HepG2 (cell line): ENCODE results near the gene BMPR2. TPM values are rescaled to one million over a fixed set of nuclear protein-coding genes. Genes with fewer than 3 reads are reported as not detected.

ENCODE experiments used
- ATAC-seq: fragments of 200-7000 bp; cut with Tn5 transposase; 3 replicates; pipeline ENCODE4 v1.9.1; 2020; ENCODE audit warnings: mild to moderate bottlenecking, moderate library complexity
- BruUV-seq: library from RNA; stranded (reverse); fragments of 400-500 nt; replicated peaks from 2 replicates; lab custom pipeline; 2021; lab: Mats Ljungman, UMichigan
- CTCF ChIA-PET: fragments of 300-600 bp; formaldehyde crosslinking; extraction: SDS; loops from one replicate; lab custom pipeline; 2021; ENCODE audit warnings: low total read pairs, inconsistent platforms, low intra/inter-chr PET ratio; lab: Yijun Ruan, JAX
- POLR2A ChIA-PET: fragments of 350-600 bp; sonication (Branson Sonifier 250); formaldehyde crosslinking; loops from one replicate; lab custom pipeline; 2020; ENCODE audit warnings: antibody characterized with exemption, inconsistent platforms; lab: Yijun Ruan, JAX
- DNase-seq: peaks from one replicate; pipeline ENCODE4 v3.0.0-alpha.2; 2015; ENCODE audit warnings: low spot score
- FAIRE-seq: peaks from 3 replicates; lab custom pipeline; 2011; peaks lifted over from hg19 to GRCh38; lab: Jason Lieb, UNC
- H2AFZ ChIP-seq: one replicate; pipeline ENCODE4 v1.6.1; 2011; ENCODE audit warnings: low read length, inconsistent platforms
- H3K27ac ChIP-seq: fragments of 300-600 bp; 3 replicates; pipeline ENCODE4 v1.8.0; 2011; ENCODE audit warnings: mixed run types, mild to moderate bottlenecking, mixed read lengths, low read length, inconsistent platforms; ENCODE audit not compliant: insufficient read depth; ENCODE audit errors: extremely low read length
- H3K27me3 ChIP-seq, 2 experiments: fragments of 200-600 bp in 1 of 2; 2 replicates in 1 of 2; 3 replicates in 1 of 2; pipeline versions ENCODE4 v1.6.0 to v1.8.0; 2011; ENCODE audit warnings: low read length in 2 of 2, mild to moderate bottlenecking in 2 of 2, moderate library complexity in 2 of 2, inconsistent platforms in 1 of 2; ENCODE audit not compliant: insufficient read depth in 2 of 2, control insufficient read depth in 1 of 2
- H3K36me3 ChIP-seq, 2 experiments: fragments of 200-600 bp in 1 of 2; replicated peaks in 1 of 2; 2 replicates in 1 of 2; 3 replicates in 1 of 2; pipeline versions ENCODE4 v1.5.1 to v1.8.0; 2011; ENCODE audit warnings: low read length in 2 of 2, inconsistent platforms in 1 of 2; ENCODE audit not compliant: insufficient read depth in 2 of 2, control insufficient read depth in 1 of 2
- H3K4me1 ChIP-seq: 2 replicates; pipeline ENCODE4 v1.5.1; 2012; ENCODE audit warnings: low read length, inconsistent platforms; ENCODE audit not compliant: insufficient read depth
- H3K4me2 ChIP-seq: 2 replicates; pipeline ENCODE4 v1.6.0; 2011; ENCODE audit warnings: low read depth, low read length, inconsistent platforms
- H3K4me3 ChIP-seq, 3 experiments: fragments of 200-600 bp in 1 of 3; sonication (generic), shearing (Covaris generic) in 1 of 3; replicated peaks in 1 of 3; 2 replicates each; pipeline ENCODE4 v1.5.1; 2011 to 2016; ENCODE audit warnings: low read length in 3 of 3, inconsistent platforms in 2 of 3, low read depth in 2 of 3, mild to moderate bottlenecking in 2 of 3, control low read depth in 1 of 3, mixed read lengths in 1 of 3; ENCODE audit not compliant: insufficient read depth in 1 of 3
- H3K79me2 ChIP-seq: one replicate; pipeline ENCODE4 v1.6.1; 2011; ENCODE audit warnings: low read length, inconsistent platforms; ENCODE audit not compliant: insufficient read depth
- H3K9ac ChIP-seq: 2 replicates; pipeline ENCODE4 v1.6.0; 2011; ENCODE audit warnings: mild to moderate bottlenecking, low read depth, low read length, inconsistent platforms; ENCODE audit not compliant: insufficient read depth
- H3K9me3 ChIP-seq: 2 replicates; pipeline ENCODE4 v1.5.1; 2012; ENCODE audit warnings: mild to moderate bottlenecking, low read length
- H4K20me1 ChIP-seq: 2 replicates; pipeline ENCODE4 v1.6.0; 2011; ENCODE audit warnings: inconsistent platforms, mild to moderate bottlenecking, low read length, moderate library complexity; ENCODE audit not compliant: insufficient read depth
- CHD2 ChIP-seq: IDR thresholded peaks from 2 replicates; pipeline ENCODE4 v1.6.1; 2011; ENCODE audit warnings: low read depth, low read length, improper control_type of control experiment
- ESRRA ChIP-seq: sonication (generic); formaldehyde crosslinking; IDR thresholded peaks from 2 replicates; pipeline ENCODE4 v1.5.1; 2020; ENCODE audit warnings: mild to moderate bottlenecking, low read depth, missing genetic modification reagents
- HMG20B ChIP-seq: conservative IDR thresholded peaks from 2 replicates; pipeline ENCODE4 v1.6.1; 2016; ENCODE audit warnings: missing genetic modification reagents, missing compliant biosample characterization
- IRX3 ChIP-seq: sonication (generic); formaldehyde crosslinking; IDR thresholded peaks from 2 replicates; pipeline ENCODE4 v1.8.1; 2023; ENCODE audit warnings: mild to moderate bottlenecking, low read depth, missing genetic modification reagents, borderline replicate concordance
- KAT2B ChIP-seq: fragments of 150-350 bp; IDR thresholded peaks from 2 replicates; pipeline ENCODE4 v1.6.1; 2014; ENCODE audit warnings: low read depth, low read length, borderline replicate concordance
- PLRG1 ChIP-seq: fragments of 450-650 bp; conservative IDR thresholded peaks from 2 replicates; pipeline ENCODE4 v1.6.1; 2016
- SAFB2 ChIP-seq: sonication (generic); formaldehyde crosslinking; IDR thresholded peaks from 2 replicates; pipeline ENCODE4 v1.5.1; 2020; ENCODE audit warnings: missing genetic modification reagents, low read depth, mild to moderate bottlenecking, borderline replicate concordance
- ZBTB21 ChIP-seq: sonication (generic); formaldehyde crosslinking; IDR thresholded peaks from 2 replicates; pipeline ENCODE4 v1.4.0; 2020; ENCODE audit warnings: missing genetic modification reagents
- ZNF124 ChIP-seq: sonication (generic); formaldehyde crosslinking; IDR thresholded peaks from 2 replicates; pipeline ENCODE4 v1.4.0; 2020; ENCODE audit warnings: missing genetic modification reagents
- ZNF232 ChIP-seq: sonication (generic); formaldehyde crosslinking; IDR thresholded peaks from 2 replicates; pipeline ENCODE4 v1.4.0; 2020; ENCODE audit warnings: missing genetic modification reagents, borderline replicate concordance
- ZNF552 ChIP-seq: sonication (generic); formaldehyde crosslinking; IDR thresholded peaks from 2 replicates; pipeline ENCODE4 v1.9.0; 2022; ENCODE audit warnings: missing genetic modification reagents, mild to moderate bottlenecking, borderline replicate concordance
- WGBS: methylation state at CpG from one replicate; pipeline ENCODE4 v1.1.6; 2017; ENCODE audit warnings: low lambda C conversion rate; 5-methylcytosine and 5-hydroxymethylcytosine counted together
- in situ Hi-C: cut with HindIII; loops from 2 replicates; pipeline ENCODE4 v1.10.0; 2017; ENCODE audit warnings: low pct_unique_long_range_greater_than_20kb; ENCODE audit not compliant: extremely low pct_ligation_motif_present
- intact Hi-C: fragments of 100-400 bp; cut with micrococcal nuclease; formaldehyde crosslinking; loops from one replicate; pipeline ENCODE4 v1.10.0; 2022; ENCODE audit not compliant: unreplicated experiment
- polyA plus RNA-seq, 8 experiments: library from polyadenylated mRNA; depleted of rRNA in 3 of 8; stranded (reverse) in 7 of 8; unstranded in 1 of 8; fragments of >200 nt; fragmentation: Illumina TruSeq in 4 of 8; extraction: Trizol in 4 of 8; gene quantifications; 2 replicates each; pipeline versions ENCODE4 v1.2.1 to v1.2.3, GENCODE V29; 2011 to 2016; ENCODE audit warnings: low read depth in 4 of 8, missing spikeins in 1 of 8, mixed read lengths in 1 of 8; ENCODE audit not compliant: insufficient read depth in 1 of 8
- total RNA-seq, 5 experiments: library from RNA; depleted of rRNA; stranded (reverse); fragments of >200 nt; fragmentation: Illumina TruSeq; extraction: Trizol; gene quantifications; 2 replicates each; pipeline ENCODE4 v1.2.3, GENCODE V29; 2016; ENCODE audit warnings: low read depth in 1 of 5
- TF ChIP-seq, protein P1 (sequence below): sonication (generic); formaldehyde crosslinking; IDR thresholded peaks from 2 replicates; pipeline ENCODE4 v1.4.0; 2020; ENCODE audit warnings: mild to moderate bottlenecking, missing genetic modification reagents

BMPR2 gene
- total and polyA plus RNA-seq, 2 of the 13 experiments (the other 11 are each of a cell fraction or from before 2014, with no cell fraction given): 5.5 to 10.3 TPM

DNA sequence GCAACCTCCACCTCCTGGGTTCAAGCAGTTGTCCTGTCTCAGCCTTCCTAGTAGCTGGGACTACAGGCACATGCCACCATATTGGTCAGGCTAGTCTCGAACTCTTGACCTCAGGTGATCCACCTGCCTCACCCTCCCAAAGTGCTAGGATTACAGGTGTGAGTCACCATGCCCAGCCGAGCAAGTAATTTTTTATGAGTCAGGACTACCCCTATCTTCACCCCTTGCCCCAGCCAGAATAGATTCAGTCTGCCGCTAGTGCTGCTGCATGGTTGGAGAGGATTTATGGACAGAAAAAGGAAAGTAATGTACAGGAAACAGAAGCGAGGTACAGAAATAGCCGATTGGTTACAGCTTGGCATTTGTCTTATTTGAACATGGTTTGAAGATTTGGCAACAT, 48.9 kb downstream of the BMPR2 start:
- Histone ChIP-seq H3K4me1 (no peaks in the 10 kb centered on the region), H2AFZ (no peak overlapping the region), H3K36me3 (no peaks in the 10 kb centered on the region), H3K9ac (no peak overlapping the region), H3K79me2 (no peaks in the 10 kb centered on the region), H4K20me1 (no peaks in the 10 kb centered on the region), H3K4me2 (no peak overlapping the region), H3K27ac (no peak overlapping the region), H3K9me3 (no peaks in the 10 kb centered on the region), H3K4me3 (no peak overlapping the region), H3K27me3 (no peaks in the 10 kb centered on the region)
- intact Hi-C loops (no loop called here), in situ Hi-C loops (no loop called here)
- FAIRE-seq: no peak
- WGBS: 96% methylated on average over 5 of the region's 5 CpGs
- no peak for DNase-seq
- CTCF ChIA-PET: no interaction called here
- ATAC-seq: no peak
- no TSS peak for BruUV-seq
- POLR2A ChIA-PET: no interaction called here
- TF ChIP-seq ZNF232: no peak
- no peak for TF ChIP-seq PLRG1
- TF ChIP-seq HMG20B: no peak
- TF ChIP-seq IRX3 (CRISPR knock-in tag): no peak
- no peak for TF ChIP-seq ZBTB21 (CRISPR knock-in tag)
- TF ChIP-seq CHD2: no peak
- no peak for TF ChIP-seq KAT2B
- TF ChIP-seq SAFB2 (CRISPR knock-in tag): no peak
- TF ChIP-seq ZNF124 (CRISPR knock-in tag): no peak

DNA sequence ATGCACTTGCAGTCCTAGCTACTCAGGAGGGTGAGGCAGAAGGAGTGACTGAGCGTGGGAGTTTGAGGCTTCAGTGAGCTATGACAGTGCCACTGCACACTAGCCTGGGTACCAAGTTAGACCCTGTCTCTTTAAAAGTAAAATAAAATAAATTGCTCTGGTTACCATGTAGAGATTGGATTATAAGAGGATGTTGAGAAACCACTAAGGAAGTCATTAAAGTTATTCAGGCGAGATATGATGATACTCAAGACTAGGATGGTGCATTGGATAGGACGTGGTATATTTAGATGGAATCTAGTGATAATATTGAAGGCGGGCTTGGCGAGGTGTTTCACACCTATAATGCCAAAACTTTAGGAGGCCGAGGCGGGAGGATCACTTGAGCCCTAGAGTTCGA, 50.6 kb downstream of the BMPR2 start:
- ChIA-PET POLR2A (no interaction called here), CTCF (no interaction called here)
- no peak for ATAC-seq
- 98% methylated on average over 8 of the region's 8 CpGs for WGBS
- FAIRE-seq: no peak
- BruUV-seq: no TSS peak
- Histone ChIP-seq H3K27ac (no peak overlapping the region), H2AFZ (no peak overlapping the region), H3K9ac (no peak overlapping the region), H3K27me3 (no peaks in the 10 kb centered on the region), H3K4me3 (no peak overlapping the region), H4K20me1 (no peaks in the 10 kb centered on the region), H3K79me2 (no peaks in the 10 kb centered on the region), H3K4me2 (no peak overlapping the region), H3K36me3 (no peaks in the 10 kb centered on the region), H3K4me1 (no peaks in the 10 kb centered on the region), H3K9me3 (no peaks in the 10 kb centered on the region)
- intact Hi-C loops (no loop called here), in situ Hi-C loops (no loop called here)
- no peak for DNase-seq
- TF ChIP-seq, protein P1, sequence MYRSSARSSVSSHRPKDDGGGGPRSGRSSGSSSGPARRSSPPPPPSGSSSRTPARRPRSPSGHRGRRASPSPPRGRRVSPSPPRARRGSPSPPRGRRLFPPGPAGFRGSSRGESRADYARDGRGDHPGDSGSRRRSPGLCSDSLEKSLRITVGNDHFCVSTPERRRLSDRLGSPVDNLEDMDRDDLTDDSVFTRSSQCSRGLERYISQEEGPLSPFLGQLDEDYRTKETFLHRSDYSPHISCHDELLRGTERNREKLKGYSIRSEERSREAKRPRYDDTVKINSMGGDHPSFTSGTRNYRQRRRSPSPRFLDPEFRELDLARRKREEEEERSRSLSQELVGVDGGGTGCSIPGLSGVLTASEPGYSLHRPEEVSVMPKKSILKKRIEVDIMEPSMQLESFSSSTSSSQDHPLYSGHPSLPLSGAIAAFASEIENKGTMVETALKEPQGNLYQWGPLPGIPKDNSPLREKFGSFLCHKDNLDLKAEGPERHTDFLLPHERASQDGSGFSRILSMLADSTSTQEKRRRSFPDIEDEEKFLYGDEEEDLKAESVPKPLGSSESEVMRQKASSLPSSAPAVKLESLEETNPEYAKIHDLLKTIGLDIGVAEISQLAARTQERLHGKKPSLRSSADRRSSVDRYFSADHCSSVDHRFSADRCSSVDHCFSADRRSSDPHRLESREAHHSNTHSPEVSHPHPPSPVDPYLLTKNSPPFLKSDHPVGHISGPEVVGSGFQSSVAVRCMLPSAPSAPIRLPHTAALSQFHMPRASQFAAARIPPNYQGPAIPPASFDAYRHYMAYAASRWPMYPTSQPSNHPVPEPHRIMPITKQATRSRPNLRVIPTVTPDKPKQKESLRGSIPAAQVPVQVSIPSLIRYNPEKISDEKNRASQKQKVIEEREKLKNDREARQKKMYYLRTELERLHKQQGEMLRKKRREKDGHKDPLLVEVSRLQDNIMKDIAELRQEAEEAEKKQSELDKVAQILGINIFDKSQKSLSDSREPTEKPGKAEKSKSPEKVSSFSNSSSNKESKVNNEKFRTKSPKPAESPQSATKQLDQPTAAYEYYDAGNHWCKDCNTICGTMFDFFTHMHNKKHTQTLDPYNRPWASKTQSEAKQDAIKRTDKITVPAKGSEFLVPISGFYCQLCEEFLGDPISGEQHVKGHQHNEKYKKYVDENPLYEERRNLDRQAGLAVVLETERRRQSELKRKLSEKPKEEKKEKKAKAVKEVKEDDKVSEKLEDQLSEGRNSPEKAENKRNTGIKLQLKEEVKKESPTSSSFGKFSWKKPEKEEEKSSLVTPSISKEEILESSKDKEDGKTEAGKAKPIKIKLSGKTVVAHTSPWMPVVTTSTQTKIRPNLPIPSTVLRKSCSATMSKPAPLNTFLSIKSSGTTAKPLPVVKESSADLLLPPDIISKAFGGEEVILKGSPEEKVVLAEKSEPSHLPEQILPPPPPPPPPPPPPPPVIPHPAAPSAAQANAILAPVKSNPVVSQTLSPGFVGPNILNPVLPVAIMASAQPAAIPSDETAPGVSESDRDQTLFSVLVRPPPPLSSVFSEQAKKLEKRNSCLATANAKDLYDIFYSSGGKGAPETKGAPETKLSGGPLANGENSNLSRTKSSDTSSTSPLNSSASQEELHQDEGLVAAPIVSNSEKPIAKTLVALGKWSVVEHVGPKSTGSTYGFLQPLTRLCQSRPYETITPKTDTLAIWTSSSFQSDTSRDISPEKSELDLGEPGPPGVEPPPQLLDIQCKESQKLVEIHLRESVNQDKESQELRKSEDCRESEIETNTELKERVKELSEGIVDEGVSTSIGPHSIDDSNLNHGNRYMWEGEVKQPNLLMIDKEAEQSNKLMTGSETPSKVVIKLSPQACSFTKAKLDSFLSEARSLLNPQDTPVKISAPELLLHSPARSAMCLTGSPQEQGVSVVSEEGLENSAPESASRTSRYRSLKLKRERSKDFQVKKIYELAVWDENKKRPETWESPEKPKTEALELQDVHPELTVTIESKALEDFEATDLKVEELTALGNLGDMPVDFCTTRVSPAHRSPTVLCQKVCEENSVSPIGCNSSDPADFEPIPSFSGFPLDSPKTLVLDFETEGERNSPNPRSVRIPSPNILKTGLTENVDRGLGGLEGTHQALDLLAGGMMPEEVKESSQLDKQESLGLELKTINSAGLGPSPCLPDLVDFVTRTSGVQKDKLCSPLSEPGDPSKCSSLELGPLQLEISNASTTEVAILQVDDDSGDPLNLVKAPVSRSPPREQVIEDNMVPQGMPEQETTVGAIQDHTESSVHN (CRISPR knock-in tag): no peak
- TF ChIP-seq ZNF552 (CRISPR knock-in tag): no peak
- no peak for TF ChIP-seq ESRRA (CRISPR knock-in tag)
